Activated CD4-positive, alpha-beta T cell treated with anti-CD3 and anti-CD28 coated beads for 24 hours (primary cell): Measurements from ENCODE around the gene LRP1B.

Experiments used
- DNase-seq, 2 donors: peaks; one replicate each; pipeline ENCODE4 v3.0.0-alpha.2; 2020; ENCODE audit warnings: low read depth in 2 of 2

Gene LRP1B

DNA sequence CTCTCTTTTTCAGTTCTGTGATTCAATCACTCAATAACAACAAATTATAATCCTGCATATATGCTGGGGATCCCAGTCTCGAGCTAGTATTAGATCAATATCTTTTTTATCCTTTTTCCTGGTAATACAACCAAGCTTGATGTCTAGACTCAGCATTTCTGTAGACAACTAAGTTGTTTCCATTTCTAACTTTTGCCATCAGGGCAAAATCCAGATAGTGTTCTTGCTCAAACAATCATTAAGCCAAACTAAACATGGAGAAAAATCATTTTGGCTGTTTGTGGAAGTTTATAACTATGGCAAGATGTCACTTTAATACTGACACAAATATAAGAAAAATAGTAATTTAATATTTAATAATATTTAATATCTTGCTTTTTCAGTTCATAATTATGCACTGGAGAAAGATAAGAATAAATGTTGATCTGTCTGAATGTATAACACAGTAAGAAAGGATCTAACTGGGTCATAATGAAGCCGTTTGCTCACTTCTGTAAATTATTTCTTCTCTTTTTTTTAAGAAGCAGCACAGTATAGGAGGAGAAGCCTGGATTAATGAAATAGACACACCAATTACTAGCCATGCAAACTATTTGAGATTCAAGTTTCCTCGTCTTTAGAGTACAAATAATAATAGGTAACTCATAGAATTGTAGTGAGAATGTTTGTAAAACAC is 979.1 kb downstream of the LRP1B start:
- no peak for DNase-seq

DNA sequence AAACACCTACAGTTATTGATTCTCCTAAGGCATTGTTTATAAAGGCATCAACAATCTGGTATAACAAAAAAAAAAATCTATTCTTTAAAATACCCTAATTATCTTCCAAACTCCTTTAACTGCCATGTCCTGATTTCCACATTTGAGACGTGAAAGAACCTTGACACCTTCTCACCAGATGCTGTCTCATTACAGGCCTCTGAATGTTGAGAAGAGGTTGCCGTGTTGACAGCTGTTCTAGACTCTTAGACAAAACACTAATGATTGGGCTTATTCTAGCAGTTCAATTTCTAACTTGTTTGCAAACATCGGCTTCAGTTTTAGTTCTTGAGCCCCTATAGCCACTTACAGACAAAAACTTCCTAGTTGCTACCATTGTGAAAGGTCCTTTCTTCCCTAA is 988.8 kb downstream of the LRP1B start:
- no peak for DNase-seq

DNA sequence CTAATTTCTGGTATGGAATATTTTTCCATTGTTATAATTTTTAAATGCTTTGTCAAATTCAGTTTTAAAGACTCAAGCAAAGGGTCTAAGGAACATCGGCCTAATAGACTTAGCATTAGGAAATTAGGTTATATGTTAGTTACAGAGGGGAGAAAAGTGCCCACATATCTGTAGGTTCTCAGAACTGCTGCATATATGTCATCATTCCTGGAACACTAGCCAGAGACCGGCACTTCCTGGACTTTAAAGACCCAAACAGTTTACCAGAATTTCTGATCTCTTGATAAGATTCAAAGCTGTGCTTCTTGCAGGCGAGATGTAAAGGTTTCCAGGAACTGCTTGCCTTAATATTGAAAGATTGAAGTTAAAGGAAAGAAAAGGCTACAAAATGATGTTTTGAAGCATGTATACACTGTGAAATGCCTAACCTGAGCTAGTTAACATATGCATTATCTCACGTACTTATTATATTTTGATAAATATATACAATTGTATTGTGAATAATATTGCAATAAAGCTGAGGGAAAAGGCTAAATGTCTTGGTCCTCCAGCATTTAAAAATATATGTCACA is 993.6 kb downstream of the LRP1B start:
- DNase-seq: no peak

DNA sequence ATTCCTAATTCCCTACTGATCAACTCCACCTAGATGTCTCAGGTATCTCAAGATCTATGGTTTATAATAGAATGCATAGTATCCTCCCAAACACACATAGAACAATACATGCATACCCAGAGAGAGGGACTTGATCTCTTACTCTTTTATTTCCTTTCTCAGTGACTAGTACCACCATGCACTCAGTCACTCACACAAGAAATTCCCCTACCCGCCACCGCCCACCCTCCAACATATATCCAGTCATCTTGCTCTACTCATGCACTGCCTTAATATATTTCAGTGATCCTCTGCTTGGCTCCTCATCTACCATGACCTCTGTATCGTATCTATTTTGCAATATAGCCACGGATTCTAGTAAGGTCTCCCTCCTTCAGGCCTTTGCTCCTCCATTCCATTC is 996.9 kb downstream of the LRP1B start:
- no peak for DNase-seq

DNA sequence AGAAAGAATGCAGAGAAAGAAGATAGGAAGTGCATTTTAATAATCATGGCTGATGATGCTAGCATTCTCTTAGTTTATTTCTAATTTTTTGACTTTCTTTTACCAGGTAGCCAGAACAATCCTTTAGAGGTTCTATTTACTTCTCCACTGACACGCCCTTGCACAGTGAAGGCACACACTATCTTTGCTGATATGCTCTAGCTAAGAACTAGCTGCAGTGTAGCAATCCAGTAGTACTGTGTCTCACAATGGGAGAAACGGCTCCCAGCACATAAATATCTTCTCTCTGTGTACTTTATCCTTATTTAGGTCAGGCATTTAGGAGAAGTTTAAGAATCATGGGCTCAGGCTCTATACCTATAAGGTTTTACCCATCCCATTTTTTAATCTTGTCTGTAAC is 1005.4 kb downstream of the LRP1B start:
- DNase-seq: no peak

DNA sequence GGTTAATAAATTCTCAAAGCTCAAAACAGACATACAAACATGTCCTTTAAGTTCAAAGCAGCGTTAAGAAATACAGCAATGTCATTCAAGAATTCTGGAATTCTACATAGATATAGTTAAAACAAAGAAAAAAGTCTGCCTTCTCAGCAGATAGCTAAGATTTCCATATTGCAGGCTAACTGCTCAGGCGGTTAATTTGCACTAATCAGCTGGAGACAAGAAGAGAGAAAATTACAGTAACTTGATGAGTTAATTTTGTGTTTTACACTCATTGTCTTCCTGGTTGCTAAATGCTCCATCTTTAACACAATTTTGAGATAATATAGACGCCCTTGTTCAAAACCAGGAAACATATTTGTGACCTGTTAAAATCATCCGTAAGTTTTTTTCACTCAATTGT is 1012.0 kb downstream of the LRP1B start:
- no peak for DNase-seq

DNA sequence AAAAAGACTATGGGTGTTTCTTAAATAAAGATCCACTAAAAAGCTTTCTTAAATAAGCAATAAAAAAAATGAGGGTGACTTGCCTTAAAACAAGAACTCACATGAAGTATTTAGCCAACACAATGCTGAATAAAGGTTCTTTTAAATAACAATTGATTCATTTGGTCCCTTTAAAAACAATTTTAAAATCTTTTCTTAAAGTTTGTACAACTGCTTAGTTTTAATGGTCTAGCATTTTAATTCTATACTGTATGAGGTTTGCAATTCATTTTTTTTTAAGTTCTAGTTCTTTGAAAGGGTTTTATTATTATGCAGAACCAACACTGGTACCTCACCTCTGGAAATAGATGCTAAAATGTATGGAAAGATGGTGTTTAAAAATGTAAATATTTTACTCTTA is 1017.5 kb downstream of the LRP1B start:
- DNase-seq: no peak

DNA sequence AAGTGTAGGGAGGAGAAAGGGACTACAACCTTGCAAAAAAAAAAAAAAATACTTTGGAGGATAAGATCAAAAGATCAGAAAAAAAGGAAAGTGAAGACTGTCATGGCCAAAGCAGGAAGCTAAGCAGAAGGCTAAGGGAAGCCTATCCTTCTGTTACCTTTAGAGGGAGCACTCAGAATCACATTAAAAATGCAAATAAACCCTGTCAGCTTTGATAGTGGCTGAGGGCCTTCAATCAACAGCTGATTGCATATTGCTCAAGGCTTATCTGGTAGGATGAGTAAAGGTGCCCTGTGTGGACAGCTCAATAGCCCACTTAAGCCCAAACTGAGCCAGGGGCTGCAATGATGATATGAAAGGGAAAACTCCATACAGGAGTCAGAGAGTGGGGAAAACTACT is 1021.2 kb downstream of the LRP1B start:
- no peak for DNase-seq

DNA sequence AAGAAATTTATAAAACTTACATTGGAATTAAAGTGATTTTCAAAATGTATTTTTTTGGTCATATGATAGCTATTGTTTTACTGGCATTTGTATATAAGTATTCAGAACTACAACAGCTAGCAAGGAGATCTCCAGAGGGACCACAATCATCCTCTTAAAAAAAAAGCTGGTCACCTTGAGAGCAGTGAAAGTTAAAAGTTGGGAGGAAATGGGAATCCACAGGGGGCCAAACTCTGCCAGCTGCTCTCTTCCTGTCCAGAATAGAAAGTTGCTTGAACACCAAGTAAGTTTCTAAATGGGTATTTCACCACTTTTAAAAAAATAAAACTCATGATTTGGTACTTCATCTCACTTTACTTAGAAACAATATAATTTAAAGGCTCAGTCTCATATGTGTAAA is 1025.1 kb downstream of the LRP1B start:
- DNase-seq: no peak

DNA sequence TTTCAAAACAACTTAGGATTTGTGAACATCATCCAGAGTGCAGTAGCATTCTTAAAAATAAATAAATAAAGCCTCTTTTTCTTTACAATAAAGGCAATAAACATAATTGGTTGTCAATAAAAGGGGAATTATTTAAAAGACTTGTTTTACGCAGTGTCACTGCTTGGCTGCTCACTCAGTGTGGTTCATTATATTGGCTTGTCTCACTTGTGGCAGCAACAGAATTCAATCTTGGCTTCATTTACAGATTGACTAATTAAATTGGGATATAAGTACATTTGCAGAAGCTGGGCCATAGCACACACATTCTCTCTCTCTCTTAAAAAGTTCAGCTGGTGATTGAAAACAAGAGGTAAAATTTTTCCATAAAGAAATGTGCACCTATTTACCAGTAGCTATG is 1027.6 kb downstream of the LRP1B start:
- DNase-seq: no peak

DNA sequence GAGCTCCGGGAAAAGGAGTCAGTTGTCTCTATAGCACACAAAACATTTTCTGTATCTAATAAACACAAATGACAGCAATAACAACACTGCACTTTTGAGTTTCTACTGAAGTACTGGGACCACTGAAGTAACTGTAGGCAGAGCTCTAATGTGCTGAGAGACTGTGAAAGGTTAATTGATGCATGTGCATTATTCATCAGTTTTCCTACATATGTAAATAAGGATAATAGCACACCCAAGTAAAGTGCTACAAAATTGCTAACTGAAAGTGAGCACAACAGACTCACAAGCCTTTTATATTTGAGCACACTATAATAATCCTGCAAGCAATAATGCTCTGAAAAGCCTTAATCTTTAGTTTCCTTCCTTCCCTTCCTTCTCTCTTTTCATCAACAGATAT is 1051.6 kb downstream of the LRP1B start:
- DNase-seq: no peak

DNA sequence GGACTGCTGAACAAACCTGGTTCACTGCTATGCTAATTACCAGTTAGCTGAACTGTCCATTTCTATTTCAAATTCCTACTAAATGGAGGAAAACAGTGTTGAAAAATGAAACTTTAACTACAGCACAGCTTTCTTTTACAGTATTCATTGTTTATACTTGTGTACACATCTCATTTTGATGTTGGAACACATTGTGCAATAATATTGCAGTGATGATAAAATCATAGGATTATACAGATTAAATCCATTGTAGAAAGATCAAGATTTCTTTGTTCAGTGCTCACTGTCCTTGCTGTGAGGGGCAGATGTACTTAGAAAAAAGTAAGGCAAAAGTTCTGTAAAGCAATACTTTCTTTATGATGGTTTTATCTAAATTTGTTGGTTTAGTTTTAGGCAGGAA is 1055.1 kb downstream of the LRP1B start:
- DNase-seq: no peak

DNA sequence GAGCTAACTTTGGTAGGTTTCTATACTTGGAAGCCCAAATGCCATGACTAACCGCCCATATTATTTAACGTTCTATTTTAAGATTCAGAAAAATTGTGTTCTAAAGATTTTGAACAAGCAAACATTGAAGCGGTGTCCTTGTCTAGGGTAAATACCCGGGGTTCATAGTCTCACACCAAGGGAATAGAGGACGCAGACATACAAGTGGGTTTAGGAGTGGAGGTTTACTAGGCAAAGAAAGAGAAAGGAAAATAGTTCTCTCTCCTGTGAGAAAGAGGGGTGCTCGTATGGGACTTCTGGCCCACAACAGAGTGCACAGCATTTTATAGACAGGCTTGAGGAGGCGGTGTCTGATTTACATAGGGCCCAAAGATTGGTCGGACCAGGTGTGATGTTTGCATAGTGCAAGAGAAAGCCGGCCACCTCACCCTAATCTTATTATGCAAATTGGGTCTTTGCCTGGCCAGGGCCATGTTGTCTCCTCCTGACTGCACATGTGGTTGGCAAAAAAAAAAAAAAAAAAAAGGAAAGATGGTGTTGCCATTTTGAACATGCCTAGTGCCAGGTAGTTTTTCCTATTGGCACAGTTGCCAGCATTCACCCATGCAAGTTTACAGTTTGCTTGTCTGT is 1062.6 kb downstream of the LRP1B start:
- no peak for DNase-seq

DNA sequence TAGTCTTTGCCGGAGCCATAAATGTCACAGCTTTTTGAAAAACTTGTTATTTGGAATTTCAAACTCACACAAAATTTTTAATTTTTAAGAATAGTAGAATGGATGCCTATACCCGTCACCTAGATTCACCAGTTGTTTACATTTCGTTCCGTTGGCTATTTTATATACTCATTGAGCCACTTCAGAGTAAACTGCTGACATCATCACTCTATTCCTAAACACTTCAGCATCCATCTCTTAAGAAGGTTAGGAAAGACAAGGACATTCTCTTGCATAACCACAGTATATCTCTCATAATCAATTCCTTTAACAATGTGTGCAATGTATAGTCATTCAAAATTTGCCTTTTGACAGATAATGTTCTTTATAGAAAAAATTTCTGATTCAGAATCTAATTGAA is 1065.8 kb downstream of the LRP1B start:
- no peak for DNase-seq

DNA sequence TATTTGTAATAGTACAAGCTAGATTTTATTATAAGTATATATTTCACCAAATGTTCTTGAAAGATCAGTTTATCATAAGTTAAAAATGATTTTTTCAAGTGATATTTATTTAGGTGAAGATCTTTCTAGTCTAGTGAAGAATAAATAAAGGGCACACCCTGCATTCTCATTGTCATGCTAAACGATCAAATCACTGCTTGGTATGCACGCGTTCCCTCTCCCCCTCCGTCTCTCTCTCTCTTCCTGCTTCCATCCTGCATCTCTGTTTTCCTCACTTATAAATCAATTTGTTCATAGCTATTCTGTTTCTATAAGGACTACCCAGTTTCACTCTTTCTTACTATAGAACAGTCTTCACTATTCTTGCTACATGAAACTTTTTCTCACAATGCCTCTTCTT is 1067.4 kb downstream of the LRP1B start:
- no peak for DNase-seq

DNA sequence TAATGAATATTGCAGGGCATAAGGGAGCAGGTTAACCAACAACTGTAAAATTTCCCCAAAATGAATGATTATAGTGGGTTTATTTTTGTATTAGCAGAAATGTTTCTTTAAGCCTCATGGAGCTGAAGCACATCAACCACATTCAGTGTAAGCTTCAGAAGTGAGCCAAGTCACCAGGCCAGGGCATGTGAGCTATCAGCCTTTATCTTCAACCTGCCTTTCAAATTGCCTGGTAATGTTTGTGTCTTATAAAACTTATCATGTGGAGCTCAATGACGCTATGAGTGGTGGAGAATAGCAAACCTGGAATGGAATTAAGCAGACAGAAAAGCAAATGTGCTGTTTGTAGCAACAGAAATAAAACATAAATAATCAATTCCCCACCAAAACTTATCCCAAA is 1068.4 kb downstream of the LRP1B start:
- no peak for DNase-seq

DNA sequence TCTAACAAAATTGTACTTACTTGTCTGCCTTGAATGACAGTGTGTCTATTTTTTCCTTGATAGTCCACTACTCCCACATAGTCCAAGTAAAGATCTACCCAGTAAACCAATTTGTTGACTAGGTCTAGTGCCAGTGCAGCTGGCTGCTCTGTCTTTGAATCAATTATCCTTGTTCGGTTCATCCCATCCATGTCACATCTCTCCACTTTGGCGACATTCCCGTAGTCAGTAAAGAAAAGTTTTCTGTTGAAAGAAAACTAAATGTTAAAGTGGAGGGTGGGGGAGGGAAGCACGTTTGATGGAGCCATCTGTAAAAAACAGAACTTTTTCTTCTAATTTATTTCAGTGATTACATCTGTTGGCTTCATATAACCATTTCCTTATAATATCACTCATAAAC is 1068.8 kb downstream of the LRP1B start:
- no peak for DNase-seq

DNA sequence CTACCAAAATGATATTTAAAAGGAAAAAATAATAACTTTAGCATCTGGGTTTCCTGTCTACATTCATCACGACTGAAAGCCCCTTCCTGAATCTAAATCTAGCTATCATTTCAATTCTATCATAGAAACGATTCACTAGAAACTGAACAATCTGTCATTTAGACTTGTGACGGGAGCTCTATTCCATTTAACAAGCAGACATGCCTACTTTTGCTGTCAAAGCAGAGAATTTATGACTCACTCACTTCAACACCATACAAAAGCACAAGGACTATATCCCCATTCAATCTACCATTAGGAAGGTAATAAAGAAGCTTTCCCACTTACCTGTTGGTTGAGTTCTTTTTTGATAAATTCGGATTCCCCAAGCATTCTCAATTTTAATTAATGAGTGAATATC is 1072.3 kb downstream of the LRP1B start:
- DNase-seq: no peak

DNA sequence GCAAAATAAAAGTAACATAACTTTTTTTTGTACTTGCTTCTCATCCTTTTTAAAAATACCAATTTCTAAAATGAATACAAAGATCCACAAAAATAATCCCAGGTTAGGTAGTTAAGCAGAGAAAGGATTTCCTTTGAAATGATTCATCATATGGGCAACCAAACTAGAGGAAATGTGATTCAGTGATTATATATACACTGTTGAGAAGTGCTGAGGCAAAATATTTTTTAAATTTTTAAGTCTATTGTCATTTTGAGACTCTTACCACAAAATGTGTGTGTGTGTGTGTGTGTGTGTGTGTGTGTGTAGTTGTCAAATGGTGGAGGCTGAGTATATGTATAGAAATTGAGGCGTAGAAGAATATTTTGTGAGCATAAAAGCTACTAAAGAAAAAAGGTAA is 1075.3 kb downstream of the LRP1B start:
- DNase-seq: no peak

DNA sequence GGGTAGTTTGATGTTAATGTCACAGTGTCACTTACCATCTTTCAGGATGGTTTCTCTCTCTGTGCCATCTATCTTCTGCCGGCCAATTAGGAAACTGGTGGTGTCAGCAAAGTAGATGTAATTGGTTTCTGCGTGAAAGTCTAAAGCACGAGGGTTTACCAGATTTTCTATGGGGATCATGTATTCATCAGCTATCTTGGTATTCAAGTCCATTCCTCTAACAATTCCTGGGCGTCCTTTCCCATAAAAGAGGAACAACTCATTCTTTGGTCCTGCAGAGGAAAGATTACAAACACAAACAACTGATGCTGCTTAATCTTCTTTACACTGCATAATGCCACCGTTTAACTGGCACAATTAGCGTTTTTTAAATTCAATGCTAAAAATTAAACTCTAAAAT is 1081.9 kb downstream of the LRP1B start:
- DNase-seq: no peak

DNA sequence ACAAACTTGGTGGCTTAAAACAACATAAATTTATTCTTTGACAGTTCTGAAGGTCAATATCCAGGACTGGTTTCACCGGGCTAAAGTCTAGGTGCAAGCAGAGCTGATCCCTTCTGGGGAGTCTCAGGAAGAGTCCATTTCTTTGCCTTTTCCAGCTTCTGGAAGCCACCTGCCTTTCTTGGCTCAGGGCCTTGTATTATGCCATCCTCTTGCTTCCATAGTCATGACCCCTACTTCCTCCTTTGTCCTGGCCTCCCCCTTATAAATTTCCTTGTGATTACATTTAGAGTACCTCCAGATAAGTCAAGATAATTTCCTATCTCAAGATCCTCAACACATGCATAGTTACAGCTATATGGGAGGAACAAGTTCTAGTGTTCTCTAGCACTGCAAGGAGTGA is 1089.5 kb downstream of the LRP1B start:
- no peak for DNase-seq

DNA sequence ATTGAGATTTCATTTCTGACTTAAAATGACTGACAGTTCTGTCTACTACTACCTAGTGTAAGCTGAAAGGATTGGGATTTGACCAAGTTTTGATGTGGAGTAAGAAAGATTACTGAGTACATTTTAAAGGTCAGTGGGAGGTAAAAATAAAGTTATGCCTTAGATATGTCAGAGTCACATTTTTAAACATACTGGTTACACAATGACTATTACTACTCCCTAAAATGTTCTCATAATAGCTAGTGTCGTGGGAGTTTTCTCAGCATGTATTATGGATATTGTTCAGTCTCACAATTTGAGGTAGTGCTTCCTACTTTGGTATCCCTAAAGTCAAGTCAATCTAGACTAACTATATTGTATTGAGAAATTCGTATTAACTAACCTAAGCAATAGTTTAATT is 1092.5 kb downstream of the LRP1B start:
- no peak for DNase-seq

DNA sequence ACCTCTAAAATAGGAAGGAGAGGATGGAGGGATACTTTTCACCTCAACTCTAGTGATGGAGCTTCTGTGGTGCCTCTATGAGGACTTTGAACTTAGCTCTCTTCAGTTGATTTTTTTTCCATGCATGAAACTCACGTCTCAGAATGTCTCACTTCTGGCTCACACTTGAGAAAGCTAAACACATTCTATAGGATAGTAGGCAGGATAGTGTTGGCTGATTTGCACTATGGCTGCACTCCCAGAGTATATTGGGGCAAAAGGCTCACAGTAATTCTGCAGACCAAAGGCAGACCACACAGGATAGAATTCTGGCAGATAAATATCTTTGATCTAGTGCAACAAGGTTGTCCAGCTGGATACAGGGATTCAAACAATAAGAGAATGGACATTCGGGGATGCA is 1093.5 kb downstream of the LRP1B start:
- no peak for DNase-seq
